ENCODE measurements around the gene URGCP. TPM values are rescaled to one million over a fixed set of nuclear protein-coding genes. Genes with fewer than 3 reads are reported as not detected.

The URGCP gene, protein sequence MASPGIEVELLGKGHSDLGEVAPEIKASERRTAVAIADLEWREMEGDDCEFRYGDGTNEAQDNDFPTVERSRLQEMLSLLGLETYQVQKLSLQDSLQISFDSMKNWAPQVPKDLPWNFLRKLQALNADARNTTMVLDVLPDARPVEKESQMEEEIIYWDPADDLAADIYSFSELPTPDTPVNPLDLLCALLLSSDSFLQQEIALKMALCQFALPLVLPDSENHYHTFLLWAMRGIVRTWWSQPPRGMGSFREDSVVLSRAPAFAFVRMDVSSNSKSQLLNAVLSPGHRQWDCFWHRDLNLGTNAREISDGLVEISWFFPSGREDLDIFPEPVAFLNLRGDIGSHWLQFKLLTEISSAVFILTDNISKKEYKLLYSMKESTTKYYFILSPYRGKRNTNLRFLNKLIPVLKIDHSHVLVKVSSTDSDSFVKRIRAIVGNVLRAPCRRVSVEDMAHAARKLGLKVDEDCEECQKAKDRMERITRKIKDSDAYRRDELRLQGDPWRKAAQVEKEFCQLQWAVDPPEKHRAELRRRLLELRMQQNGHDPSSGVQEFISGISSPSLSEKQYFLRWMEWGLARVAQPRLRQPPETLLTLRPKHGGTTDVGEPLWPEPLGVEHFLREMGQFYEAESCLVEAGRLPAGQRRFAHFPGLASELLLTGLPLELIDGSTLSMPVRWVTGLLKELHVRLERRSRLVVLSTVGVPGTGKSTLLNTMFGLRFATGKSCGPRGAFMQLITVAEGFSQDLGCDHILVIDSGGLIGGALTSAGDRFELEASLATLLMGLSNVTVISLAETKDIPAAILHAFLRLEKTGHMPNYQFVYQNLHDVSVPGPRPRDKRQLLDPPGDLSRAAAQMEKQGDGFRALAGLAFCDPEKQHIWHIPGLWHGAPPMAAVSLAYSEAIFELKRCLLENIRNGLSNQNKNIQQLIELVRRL
- total RNA-seq (2014; rRNA removed; shearing (Covaris generic)) = 40.9 and 45.0 TPM in 2 replicates

DNA sequence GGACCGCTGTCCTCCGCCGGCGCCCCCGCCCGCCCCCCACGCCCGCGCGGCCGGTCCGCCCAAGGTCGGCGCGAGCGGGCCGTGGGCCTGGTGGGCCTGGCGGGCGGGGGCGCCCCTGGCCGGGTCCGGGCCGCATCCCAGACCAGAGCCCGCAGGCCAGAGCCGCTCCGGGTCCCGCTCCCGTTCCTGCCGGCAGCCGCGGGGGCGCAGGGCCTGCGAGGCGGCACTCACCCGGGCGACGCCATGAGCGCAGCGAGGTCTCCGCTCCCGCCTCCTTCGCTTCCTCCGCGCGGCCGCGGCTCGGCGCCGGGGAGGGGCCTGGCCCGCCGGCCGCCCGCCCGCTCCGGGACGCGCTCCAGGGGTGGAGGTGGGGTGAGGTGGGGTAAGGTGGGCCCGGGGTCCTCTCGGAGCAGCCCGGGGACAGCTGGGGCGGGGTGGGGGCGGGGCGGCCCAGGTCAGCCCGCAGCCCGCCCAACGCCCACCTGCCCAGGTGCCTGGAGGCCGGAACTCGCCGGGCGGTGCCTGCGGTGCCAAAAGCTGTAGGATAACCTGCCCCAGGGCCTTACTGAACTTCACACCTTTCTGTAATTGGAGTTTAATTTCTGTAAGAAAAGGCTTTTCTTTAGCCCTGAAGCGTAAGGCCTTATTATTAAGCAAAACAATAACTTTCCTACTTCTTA lies at the start of gene URGCP:
URGCP (minus strand) TSS at position 266 of the 680 bp plus-strand sequence; CDS start at position 245, 21 bp downstream.
- DNase-seq (ENCODE audit: low read depth) = peak; percentile 45

DNA sequence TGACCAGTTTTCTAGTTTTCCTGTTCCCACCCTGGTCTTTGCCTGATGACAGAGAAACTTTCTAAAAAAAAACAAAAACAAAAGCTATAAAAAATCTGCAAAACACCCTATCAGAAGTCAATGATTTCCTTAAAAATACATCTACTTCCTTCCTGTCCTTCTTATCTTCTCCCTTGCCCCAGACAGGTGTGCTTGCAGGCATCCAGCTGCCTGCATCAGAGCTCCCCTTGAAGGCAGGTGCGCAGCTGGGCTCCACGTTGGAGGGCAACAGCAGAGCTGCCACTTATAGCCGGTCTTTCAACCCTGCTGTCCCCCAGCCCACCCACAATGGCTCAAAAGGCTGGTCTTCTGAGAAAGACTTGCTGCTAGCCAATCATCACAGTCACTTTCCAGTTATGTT lies 49.6 kb upstream of the URGCP start:
- DNase-seq (ENCODE audit: low read depth) = no peak

DNA sequence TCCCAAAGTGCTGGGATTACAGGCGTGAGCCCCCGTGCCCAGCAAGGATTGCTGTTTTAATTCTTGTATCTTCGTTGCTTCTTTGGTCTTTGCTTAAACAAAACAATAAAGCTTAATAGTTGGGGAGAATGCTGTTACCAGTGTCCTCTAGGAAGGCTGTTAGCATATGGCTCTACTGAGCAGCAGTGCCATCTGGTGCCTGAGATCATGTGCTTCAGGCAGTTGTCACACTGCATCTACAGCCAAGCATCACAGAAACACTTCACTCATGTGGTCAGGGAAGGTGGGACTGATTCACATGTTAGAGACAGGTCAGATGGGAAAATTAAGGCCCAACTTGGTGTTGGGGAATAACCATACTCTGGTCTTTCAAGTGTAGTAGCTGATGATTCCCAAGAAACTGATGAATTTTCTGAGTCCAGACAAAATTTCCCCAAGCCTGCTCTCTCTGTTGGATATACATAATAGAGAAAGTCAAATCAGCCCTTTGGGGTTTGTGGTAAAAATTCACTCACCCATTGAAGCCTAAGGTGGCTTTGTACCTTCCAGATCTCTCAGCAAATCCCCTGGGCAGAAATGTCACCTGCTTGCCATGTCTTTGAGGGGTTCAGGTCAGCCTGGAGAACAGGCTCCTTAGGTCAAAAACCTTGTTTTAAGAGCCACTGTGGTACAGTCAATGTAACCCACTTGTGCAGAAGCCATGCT lies 48.3 kb upstream of the URGCP start:
- DNase-seq (ENCODE audit: low read depth) = peak; percentile 74

DNA sequence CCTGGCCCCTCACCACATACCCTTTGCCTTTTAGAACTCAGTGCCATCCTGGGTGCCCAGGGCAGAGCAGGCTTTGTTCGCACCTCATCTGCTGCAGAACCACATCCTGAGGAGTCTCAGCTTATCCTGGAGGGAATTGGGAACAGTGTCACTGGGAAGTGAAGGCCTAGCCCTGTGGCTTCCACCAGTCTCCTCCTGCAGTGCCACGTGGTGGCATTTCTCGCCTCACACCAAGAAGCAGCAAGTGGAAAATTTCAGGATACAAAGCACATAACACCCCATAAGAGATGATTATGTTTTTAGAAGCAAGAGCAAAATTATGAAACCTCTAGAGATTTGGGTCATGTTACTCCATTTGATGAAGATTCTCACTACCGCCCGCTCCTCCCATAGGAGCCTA lies 46.7 kb upstream of the URGCP start:
- no peak for DNase-seq (ENCODE audit: low read depth)

DNA sequence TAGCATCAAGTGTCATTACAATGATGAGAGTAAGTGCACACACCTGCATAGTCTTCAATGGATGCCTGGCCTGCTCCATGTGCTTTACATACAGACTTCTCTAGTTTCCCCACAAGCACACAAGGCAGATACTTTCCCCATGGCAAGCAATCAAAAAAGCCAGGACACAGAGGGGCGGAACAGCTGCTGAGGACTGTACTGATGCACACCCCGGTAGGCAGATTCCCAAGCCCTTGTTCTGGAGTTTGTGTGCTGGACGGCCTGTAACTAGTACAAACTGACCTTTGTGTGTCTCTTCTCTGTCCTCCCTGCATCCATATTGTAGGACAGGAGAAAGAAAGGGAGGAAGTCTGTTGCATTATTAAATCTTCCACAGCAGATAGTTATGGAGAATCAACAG lies 45.6 kb upstream of the URGCP start:
- DNase-seq (ENCODE audit: low read depth) = no peak

DNA sequence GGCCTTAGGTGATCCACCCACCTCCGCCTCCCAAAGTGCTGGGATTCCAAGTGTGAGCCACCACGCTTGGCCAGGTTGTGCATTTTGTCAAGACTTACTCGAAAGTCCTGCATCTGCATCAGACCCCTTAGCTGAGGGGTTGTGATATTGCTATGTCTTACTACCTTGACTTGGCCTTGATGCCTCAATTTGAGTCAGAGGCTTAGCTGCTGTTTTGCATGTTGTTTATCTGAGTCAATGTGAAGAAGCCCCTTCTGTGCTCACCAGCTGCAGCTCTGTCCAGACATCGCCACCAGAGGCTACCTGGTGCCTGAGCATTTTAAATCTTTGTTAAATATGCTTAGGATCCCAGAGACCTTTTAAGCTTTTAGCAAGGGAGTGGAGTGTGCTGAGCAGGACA lies 37.9 kb upstream of the URGCP start:
- no peak for DNase-seq (ENCODE audit: low read depth)

DNA sequence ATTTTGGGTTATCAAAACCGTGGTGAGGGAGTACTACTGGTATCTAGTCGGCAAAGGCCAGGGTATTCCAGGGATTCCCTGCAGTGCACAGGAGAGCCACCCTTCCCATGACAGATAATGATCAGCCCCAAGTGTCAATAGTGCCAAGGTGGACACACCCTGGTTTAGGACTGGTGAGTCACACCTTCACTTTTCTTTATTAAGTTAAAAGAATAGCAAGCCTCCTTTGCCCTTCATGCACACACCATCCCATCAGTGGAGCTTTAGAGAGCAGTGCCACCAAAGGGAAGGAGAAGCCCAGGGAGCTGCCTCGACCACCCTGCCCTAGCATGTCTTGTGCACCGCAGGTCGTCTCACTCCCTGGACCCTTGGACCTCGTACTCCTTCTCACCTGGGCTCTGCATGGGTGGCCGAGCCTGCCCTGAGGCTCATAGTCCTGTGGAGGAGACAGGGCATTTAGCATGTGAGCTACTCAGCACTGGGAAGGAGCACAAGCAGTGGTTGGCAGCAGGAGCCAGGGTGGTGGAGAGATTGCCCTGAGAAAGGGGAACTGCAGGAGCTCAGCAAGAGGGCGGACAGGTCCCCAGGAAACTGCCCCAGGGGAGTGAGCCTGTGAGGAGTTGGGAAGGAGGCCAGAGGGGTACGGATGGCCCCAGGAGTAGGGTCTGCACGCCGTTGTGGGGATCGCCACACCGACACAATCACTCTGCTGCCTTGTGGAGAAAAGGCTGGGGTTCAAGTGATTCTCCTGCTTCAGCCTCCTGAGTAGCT lies 37.2 kb upstream of the URGCP start:
- DNase-seq (ENCODE audit: low read depth) = no peak

DNA sequence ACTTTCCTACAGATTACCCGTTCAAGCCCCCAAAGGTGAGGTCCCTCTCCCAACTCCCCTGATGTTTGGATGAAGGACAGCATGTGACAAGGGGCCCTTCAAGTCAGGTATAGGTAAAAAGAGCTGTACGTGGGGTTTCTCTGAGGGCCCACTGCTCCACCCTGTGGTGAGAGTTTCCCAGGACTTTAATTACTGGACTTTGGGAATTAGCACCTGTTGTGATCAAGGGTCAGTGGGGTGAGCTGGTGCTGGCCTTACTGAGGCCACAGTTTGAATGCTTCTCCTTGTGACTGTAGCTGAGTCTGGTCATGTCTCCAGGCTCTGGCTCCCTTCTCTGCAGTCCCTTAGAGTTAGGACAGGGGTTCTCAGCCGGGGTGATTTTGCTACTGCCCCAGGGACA lies 36.6 kb upstream of the URGCP start:
- DNase-seq (ENCODE audit: low read depth) = peak; percentile 16

DNA sequence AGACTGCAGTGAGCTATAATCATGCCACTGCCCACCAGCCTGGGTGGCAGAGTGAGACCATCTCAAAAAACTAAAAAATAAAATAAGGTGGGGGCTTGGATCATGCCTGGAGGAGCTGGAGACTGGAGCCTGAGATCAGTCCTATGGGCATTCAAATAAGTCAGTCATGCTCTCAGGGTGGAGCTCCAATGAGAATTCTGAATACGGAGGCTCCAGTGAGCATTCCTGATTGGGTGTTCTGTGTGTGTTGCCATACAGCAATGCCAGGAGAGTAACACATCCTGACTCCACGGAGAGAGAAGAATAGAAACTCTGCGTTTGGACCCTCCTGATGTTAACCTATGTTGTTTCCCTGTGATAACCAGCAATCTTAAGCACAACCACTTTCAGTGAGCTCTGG lies 35.9 kb upstream of the URGCP start:
- no peak for DNase-seq (ENCODE audit: low read depth)

DNA sequence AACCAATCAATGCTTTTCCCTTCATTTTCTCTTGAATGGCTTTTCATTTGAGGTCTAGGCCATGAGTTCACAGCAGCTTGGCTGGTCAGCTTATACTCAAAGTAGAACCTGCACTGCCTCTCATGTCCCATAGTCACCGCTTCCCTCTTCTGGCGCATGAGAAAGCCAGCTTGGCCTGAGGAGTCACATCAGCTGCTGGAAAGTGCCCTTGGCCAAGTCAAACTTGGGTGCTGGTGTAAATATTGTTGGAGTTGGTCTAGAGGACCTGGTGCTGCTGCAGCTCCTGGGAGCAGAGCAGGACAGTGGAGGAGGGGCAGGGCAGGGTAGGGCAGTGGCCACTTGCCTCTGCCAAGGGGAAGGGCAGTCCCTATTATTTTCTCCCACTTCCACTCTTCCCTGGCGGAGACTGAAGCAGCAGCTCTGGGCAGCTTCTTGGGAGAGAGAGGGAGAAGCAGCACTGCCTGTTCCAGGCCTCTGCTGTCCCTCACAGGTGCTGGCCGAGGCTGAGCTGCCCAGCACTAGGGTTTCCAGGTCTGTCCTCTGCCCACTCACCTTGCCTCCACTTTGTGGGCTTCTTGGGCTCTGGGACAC lies 32.6 kb upstream of the URGCP start:
- no peak for DNase-seq (ENCODE audit: low read depth)

DNA sequence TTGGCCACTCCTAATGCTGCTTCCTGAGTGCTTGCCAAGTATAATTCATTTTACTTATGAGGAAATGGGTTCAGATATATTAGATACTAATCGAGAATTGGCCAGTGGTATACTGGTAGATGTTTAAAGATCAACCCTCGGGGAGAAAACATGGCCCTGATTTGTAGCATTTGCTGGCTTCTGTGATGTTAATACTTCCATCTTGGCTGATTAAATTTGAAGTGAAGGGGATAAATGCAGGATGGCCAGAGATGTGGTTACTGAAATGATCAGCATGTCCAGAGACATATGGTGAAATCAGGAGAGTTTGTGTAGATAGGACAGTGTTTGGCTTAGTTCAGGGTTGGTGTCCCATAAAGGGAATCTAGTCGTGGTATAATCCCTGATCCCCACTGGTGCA lies 31.0 kb upstream of the URGCP start:
- DNase-seq (ENCODE audit: low read depth) = no peak

DNA sequence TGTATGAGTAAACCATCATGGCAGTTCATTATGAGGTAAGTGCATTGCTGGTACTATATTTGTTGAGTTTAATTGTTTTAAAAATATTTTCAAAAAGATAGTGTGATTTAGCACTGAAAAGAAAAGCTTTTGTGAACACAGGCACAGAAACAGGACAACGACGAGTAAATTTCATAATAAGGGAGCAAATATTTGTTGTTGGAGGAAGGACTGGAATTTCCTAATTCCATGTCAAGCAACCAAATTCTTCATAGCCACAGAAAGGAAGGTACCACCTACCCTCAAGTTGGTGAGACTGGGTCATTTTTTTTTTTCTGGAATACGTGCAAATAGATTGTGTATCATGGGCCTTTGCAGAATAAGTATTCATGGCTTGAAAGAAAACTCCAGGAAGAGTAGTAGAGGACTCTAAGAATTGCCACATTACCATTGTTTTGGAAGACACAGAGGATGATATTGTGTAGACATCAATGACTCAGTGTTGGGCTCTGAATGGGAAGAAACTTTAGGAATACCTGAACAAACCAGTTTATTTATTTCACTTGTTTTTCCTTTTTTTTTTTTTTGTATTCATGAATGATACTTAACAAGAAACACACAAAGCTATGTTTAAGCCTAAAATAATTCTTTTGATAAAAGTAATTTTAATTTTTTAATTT lies 27.6 kb upstream of the URGCP start:
- DNase-seq (ENCODE audit: low read depth) = no peak

DNA sequence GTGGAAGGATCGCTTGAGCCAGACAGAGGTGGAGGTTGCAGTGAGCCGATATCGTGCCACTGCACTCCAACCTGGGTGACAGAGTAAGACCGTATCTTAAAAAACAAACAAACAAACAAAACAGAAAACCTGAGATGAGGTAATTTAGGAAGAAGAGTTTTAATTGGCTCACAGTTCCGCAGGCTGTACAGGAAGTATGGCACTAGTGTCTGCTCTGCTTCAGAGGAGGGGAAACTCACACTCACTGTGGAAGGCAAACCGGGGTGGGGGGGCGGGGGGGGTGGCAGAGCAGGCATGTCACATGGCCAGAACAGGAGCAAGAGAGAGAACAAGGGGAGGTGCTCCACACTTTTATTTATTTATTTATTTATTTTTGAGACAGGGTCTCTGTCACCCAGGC lies 24.9 kb upstream of the URGCP start:
- DNase-seq (ENCODE audit: low read depth) = no peak

DNA sequence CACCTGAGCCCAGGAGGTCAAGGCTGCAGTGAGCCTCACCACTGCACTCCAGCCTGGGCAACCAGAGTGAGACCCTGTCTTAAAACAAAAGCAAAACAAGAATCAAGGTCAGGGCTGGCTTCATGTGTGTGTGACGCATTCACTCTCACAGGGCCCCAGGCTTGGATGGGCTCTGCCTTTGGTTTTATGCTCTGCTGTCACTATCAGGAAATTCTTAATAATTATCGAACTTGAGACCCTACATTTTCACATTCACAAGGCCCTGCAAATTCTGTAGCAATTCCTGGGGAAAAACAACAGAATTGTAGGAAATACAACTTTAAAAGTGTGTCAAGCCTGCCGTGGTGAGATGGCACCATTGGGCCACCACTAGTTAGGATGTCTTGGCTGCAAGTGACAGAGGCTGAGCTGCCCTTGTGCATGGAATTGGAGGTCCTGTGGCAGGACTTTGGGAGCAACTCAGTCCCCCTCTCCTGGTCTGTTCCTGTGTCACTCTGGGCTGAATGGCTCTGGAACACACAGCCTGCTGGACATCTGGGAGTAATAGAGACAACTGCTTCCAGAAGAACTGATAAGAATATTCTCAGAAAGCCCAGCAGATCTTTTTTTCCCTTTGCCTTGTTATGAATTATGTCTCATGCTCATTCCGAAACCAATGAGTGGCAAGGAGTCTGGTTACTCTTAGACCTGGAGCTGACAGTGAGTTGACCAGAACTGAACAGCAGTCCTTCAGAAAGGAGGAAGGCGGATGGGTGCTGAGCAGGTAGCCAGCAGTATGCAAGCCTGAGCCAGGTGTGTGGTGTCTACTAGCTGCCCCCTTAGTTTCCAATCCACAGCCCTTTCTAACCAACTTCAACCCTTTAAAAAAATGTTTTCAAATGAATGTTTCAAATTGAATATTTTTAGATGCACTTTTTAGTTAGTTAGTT lies 23.4 kb upstream of the URGCP start:
- no peak for DNase-seq (ENCODE audit: low read depth)

DNA sequence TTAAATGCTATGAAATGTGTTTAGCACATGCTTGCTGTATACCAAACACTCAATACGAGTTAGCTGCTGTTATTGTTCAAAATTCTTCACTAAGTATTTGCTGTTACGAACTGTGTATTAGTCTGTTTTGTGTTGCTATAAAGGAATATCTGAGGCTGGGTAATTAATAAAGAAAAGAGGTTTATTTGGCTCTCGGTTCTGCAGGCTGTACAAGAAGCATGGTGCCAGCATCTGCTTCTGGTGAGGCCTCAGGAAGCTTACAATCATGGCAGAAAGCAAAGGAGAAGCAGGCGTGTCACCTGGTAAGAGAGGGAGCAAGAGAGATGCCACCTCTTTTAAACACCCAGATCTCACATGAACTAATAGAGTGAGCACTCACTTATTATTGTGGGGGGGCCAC lies 21.4 kb upstream of the URGCP start:
- no peak for DNase-seq (ENCODE audit: low read depth)

DNA sequence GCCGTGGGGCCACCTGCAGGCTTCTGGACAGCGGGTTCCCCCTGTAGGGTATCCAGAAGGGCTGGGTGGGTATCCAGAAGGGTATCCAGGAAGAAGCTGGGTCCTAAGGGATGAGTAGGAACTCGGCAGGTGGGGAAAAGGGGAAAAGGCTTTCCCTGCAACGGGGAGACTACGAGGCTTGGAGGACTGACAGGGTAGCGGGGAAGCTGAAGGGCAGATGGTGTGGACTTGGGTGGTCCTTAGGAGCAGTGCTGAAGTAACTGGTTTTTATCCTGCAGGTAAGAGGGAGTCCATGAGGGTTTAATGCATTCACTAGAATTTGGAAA lies 20.4 kb upstream of the URGCP start:
- no peak for DNase-seq (ENCODE audit: low read depth)

DNA sequence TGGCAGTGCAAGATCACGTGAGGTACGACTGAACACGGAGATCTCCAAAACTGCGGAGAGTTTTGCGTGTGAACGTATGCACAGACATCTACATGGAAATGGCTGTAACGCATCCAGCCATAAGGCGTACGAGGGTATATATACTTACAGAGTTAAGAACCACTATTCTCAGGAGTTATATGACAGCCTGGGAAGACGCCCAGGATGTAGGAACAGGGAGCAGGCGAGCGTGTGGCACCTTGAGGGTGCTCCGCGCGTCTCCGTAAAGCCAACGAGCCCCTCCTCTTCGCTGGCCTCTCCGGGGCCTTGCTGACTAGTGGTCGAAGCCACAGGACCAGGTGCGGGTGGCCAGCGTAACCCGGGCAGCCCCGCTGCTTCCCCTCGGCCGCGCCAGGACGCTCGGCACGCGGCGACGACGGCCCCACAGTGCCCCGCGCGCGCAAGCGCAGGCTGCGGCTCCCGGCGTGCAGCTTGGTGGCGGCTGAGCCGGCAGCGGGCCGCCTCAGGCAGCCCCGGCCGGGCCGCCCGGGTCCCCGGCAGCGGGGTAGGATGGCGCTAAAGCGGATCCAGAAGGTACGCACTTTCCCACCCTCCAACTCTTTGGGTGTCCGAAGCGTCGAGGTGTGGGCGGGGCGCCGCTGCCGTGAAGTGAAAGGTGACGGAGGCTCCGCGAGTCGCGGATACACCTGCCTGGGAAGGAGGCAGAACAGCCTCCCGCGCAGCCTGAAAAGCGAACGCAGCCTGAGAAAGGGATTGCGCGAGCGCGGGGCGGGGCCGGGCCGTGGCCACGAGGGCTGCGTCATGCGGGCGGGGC lies 19.8 kb upstream of the URGCP start, which contains the start of gene UBE2D4:
UBE2D4 (plus strand) TSS at position 453 of the 814 bp plus-strand sequence; CDS start at position 550, 97 bp downstream.
- DNase-seq (ENCODE audit: low read depth) = peak; percentile 78

DNA sequence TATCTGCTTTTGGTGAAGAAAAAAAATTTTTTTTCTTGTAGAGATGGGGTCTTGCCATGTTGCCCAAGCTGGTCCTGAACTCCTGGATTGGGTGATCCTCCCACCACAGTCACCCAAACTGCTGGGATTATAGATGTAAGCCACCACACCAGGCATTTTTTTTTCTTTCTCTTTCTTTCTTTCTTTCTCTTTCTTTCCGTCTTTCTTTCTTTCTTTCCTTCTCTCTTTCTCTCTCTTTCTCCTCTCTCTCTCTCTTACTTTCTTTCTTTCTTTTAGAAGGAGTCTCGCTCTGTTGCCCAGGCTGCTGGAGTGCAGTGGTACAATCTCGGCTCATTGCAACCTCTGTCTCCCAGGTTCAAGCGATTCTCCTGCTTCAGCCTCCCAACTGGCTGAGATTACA lies 16.3 kb upstream of the URGCP start:
- DNase-seq (ENCODE audit: low read depth) = no peak

Measured in M059J (cell line).